ENCODE data around the gene RUBCNL.

DNA sequence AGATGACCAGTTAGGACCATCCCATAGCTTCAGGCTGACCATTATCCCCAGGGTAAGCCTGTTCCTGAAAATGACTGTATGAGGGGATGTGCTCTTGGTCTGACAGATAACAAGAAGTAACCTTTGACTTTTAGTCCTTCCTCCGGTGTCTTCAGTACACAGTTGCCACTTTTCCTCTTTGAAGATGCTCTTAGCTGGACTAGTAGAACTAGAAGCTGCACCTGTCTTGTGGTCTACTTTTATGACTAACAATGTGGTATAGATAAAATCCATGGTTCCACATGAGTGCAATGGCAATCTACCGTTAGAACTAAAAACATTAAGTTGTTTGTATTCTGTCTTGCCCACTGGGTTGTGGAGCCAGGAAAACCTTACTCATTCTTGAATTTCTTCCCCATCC is 5.9 kb upstream of the RUBCNL start:
- TF ChIP-seq, protein P1, sequence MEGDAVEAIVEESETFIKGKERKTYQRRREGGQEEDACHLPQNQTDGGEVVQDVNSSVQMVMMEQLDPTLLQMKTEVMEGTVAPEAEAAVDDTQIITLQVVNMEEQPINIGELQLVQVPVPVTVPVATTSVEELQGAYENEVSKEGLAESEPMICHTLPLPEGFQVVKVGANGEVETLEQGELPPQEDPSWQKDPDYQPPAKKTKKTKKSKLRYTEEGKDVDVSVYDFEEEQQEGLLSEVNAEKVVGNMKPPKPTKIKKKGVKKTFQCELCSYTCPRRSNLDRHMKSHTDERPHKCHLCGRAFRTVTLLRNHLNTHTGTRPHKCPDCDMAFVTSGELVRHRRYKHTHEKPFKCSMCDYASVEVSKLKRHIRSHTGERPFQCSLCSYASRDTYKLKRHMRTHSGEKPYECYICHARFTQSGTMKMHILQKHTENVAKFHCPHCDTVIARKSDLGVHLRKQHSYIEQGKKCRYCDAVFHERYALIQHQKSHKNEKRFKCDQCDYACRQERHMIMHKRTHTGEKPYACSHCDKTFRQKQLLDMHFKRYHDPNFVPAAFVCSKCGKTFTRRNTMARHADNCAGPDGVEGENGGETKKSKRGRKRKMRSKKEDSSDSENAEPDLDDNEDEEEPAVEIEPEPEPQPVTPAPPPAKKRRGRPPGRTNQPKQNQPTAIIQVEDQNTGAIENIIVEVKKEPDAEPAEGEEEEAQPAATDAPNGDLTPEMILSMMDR (IDR thresholded peaks at IDR 0.05) = no peak
- TF ChIP-seq EZH2 (IDR thresholded peaks at IDR 0.05) = no peak
